Ovary (tissue), 3 donors: ENCODE data around the gene OPCML.

Experiments used
- CTCF ChIP-seq, 3 donors: fragments of 450-650 bp in 2 of 3; fragments of 200-600 bp in 1 of 3; IDR thresholded peaks; one replicate each; pipeline versions ENCODE4 v1.5.1 to v1.8.0; 2016 to 2022; ENCODE audit warnings: antibody characterized with exemption in 3 of 3, mild to moderate bottlenecking in 1 of 3
- POLR2A ChIP-seq: fragments of 450-650 bp; IDR thresholded peaks from one replicate; pipeline ENCODE4 v1.6.1; 2017; ENCODE audit warnings: antibody characterized with exemption, mild to moderate bottlenecking, moderate library complexity
- donor health status: DM: no; HTN: no; CAD: no.

GRCh38 chr11:132559331-132560036, 972.8 kb downstream of the OPCML start:
- TF ChIP-seq CTCF (IDR thresholded peaks at IDR 0.05) (no peak), POLR2A (no peak)
